Heart left ventricle (tissue), 13 donors: ENCODE data around the gene CCDC190.

Experiments used
- POLR2A ChIP-seq, 2 donors: fragments of 450-650 bp; IDR thresholded peaks; one replicate each; pipeline ENCODE4 v1.6.1; 2017; ENCODE audit warnings: antibody characterized with exemption in 2 of 2, mild to moderate bottlenecking in 2 of 2, moderate library complexity in 2 of 2
- TF ChIP-seq, protein P1 (sequence below), 12 donors: fragments of 200-600 bp; sonication (generic) in 4 of 12; IDR thresholded peaks; one replicate each; pipeline versions ENCODE4 v1.5.0 to v1.8.0; 2018 to 2022; ENCODE audit warnings: antibody characterized with exemption in 12 of 12, mild to moderate bottlenecking in 5 of 12
- donor health status: ischemic (EF 13 %, LVEDD 7.1; RV severe dilation, severe dysfunction).
- donor health status: DM: no; HTN: yes; CAD: no.
- donor health status: DM: no; HTN: no; CAD: no.
- donor health status: ischemic (EF 25% LVEDD 6.9; RV normal size, moderate dysfunction).
- donor health status: ischemic (EF 25% LVEDD 5.7; RV mildly dilated, moderate dysfunction).
- donor health status: ischemic (EF 35%, LVEDD 5.7; RV mildly dilated, moderate dysfunction).
- donor health status: nonischemic (EF 11% LVEDD 7.7; RV severe dilation, severe dysfunction).
- donor health status: DM: yes; HTN: yes; CAD: no.
- donor health status: PGD.
- donor health status: ischemic (EF 29% LVEDD 5.4; RV normal size, mild dysfunction).
- donor health status: nonischemic (EF 23%, LVEDD 6.1; RV moderate dilation, normal function).

DNA sequence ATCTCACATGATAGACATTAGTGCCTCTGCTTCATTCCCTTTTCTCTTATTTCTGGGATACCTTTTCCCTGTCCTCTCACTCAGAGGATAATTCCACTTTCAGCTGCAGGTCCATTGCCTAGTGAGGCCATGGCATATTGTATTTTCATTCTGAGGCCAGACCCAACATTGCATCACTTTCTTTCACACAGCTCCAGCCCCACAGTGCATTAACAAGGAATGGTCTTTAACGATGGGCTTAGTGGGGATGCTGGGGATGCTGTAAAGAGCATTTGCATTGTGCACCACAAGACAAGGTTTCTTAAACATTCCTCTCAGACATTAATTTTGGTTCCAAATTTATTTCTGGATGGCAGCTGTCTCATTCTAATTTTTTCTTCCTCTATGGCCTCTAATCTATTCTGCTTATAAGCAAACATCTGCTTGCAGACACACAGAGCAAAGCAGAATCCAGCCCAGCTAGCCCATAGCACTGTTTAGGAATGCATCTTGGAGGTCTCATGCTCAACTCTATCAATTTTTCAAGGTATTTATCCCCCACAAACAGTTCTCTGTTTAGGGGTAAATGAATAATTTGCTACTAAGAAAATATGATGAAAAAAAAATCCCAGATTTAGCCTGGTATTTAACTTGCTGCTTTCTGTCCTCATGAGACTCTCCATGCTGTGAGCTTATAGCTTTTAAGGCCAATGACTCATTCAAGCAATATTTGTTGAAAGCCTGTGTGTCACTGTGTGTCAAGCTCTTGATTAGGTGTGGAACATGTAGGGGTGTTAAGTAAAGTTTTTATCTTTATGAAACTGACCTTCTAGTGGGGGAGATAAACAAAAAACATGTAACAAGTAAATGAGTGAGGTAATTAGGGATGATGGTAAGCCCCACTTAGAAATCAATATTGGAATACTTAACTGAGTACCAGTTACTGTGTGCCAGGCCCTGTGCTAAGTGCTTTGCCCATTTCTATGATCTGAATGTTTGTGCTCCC lies 44.5 kb upstream of the CCDC190 start:
- TF ChIP-seq, protein P1, sequence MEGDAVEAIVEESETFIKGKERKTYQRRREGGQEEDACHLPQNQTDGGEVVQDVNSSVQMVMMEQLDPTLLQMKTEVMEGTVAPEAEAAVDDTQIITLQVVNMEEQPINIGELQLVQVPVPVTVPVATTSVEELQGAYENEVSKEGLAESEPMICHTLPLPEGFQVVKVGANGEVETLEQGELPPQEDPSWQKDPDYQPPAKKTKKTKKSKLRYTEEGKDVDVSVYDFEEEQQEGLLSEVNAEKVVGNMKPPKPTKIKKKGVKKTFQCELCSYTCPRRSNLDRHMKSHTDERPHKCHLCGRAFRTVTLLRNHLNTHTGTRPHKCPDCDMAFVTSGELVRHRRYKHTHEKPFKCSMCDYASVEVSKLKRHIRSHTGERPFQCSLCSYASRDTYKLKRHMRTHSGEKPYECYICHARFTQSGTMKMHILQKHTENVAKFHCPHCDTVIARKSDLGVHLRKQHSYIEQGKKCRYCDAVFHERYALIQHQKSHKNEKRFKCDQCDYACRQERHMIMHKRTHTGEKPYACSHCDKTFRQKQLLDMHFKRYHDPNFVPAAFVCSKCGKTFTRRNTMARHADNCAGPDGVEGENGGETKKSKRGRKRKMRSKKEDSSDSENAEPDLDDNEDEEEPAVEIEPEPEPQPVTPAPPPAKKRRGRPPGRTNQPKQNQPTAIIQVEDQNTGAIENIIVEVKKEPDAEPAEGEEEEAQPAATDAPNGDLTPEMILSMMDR (IDR thresholded peaks at IDR 0.05), result no peak
- no peak for TF ChIP-seq POLR2A (IDR thresholded peaks at IDR 0.05)
